ENCODE measurements around the gene LRRC15.

Gene LRRC15

GRCh38 chr3:194384569-194385001 is 15.0 kb upstream of the LRRC15 start:
- no peak for DNase-seq

DNA sequence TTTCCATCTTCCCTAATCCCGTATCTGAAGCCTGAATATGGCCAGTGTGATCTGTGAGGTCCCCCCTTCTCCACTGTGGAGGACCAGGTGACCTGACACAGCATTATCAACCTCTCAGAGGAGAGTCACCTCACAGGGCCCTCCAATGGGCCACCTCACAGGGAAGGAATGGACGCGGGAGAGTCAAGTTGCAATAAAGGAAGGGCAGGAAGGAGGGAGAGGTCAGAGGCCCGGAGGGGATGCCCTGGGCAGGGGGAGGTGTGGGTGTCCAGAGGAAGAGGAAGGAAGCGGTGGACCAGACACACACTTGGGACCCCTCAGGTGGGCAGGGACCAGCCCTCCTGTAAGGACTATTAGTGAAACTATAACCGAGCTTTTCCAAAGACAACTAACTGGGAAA is 14.6 kb upstream of the LRRC15 start:
- DNase-seq: no peak

- no peak for DNase-seq
These were observed 13.9 kb upstream of the LRRC15 start for GRCh38 chr3:194383276-194383940.

DNA sequence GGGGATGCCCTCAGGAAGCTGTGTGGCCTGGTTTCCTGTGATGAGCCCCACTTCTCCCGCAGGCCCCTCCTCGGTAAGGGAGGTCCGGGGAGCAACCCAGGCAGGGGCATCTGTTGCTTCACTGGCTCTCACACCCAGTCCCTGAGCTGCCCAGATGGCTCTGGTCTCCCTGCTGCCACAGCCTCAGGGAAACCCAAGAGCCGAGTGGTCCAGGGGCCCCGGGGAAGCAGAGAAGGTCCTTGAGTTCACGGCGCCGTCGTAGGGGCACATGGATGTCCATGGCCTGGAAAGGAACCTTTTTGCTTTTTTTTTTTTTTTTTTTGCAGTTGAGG is 13.3 kb upstream of the LRRC15 start:
- no peak for DNase-seq

GRCh38 chr3:194382196-194382891 is 12.8 kb upstream of the LRRC15 start:
- DNase-seq: no peak

- no peak for DNase-seq
These were observed 11.9 kb upstream of the LRRC15 start for GRCh38 chr3:194381460-194381875.

GRCh38 chr3:194380326-194380725 is 10.8 kb upstream of the LRRC15 start:
- no peak for DNase-seq

DNA sequence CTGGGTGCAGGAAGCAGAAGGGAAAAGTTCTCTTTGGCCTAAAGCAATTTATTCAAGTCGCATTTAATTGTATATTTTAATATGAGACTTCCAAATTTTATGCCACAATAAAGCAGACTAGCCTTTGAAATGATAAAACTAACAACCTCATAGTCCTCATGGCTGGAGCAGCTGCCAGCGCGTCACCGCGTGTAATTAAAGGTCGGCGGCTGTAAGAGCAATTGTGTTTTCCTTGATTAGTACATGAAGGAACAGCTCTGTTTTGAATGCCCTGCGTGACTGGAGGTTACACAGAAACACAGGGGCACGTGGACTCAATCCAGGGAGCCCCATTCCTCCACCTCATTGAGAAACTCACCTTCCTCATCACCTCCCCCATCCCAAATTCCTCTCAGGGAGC is 10.1 kb upstream of the LRRC15 start:
- no peak for DNase-seq

- DNase-seq: no peak
These were observed 9.7 kb upstream of the LRRC15 start for GRCh38 chr3:194379231-194379630.

GRCh38 chr3:194377708-194378107 is 8.2 kb upstream of the LRRC15 start:
- DNase-seq: no peak

DNA sequence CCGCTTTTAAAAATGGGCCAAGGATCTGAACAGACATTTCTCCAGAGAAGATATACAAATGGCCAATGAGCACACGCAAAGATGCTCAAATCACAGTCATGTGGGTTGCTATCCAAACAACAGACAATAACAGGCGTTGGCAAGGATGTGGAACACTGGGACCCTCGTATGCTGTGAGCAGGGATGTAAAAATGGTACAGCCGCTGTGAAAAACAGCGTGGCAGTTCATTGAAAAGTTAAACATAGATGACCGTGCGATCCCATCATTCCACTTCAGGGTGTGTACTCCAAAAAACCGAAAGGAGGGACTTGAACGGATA is 6.7 kb upstream of the LRRC15 start:
- DNase-seq: no peak

DNA sequence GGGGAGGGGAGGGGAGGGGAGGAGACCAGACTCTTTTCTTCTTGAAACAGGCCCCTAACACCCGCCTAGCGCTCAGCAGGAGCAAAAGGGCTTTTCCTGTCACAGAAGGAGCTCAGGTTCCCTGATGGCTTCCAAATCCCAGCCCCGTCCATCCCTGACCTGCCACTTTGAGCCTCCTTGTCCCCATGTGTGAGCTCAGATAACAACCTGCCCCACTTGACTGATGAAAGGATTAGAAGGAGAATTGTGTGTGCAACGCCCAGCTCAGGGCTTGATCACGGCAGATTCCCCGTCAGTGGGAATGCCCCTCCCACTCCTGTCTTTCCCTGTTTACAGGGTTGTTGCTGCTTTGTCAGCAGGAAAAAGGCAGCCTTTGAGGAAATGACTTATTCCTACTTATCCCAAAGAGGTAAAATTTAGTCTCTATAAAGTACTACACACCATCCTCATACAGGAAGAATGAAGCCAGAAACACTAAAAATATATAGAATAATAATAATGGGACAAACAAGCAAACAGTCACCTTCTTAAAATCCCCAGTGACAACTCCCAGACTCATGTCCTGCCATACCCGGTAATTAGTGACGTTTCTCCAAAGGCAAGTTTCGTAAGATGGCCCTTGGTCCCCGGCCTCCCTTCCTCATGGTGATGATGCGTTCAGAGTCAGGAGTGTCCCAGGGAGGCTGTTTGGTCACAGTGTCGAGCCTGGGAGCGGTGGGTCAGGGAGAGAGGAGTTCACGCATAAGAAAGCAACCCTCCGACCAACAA is 6.1 kb upstream of the LRRC15 start:
- no peak for DNase-seq

DNA sequence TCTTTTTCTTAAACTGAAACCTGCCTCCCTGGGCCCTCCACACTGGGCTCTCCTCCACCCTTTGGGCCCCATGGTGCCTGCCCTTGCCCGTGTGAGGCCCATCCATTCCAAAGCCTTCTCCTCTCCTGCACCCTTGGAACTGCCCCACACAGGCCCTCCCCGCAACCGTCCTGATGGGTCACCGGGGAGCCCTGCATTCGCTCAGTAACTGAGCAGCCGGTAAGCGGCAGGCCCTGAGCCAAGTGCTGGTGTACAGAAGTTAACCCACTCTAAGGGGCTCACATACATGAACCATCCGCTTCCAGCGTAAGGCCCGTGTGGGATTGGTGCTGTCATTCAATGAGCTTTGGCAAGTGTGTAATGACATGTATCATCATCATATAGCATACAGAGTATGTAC is 5.4 kb upstream of the LRRC15 start:
- no peak for DNase-seq

GRCh38 chr3:194373899-194374298 is 4.4 kb upstream of the LRRC15 start:
- DNase-seq: no peak

- no peak for DNase-seq
These were observed 3.5 kb upstream of the LRRC15 start for GRCh38 chr3:194373028-194373427.

DNA sequence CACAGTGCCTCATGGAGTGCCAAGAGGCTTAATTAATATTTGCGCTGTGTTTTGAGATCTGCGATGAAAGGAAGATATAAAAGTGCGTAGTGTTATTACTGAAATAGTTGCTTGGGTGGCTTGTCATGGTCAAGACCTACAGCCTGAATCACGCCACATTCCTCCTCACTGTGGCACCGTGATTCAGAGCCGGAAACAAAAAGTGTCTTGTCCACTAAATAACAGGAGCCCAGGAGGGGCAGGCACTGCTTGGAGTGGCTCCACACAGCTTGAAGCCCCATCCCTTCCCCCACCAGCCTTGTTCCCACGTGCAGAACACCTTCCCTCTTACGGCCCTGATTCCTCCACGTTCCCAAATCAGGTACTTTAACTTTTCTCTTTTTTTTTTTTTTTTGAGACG is 1.2 kb upstream of the LRRC15 start:
- no peak for DNase-seq

DNA sequence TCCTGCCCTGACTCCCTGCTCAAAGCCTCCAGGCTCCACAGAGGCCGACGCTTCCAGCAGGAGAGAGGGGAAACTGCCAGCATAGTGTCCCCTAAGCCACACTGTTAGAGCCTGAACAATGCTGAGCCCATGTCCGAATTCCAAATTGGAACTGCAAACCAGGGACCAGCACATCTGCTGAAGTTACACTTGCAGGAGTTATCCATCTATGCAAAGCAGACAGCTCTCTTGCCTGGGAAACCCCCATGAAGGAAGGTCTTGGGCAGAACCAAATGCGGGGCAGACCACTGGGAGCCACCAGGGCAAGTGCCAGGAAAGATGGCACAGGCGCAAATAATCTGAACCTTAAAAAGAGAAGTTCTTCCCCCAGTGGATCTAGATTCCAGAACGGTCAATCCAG is 625 bp downstream of the LRRC15 start:
- no peak for DNase-seq

DNA sequence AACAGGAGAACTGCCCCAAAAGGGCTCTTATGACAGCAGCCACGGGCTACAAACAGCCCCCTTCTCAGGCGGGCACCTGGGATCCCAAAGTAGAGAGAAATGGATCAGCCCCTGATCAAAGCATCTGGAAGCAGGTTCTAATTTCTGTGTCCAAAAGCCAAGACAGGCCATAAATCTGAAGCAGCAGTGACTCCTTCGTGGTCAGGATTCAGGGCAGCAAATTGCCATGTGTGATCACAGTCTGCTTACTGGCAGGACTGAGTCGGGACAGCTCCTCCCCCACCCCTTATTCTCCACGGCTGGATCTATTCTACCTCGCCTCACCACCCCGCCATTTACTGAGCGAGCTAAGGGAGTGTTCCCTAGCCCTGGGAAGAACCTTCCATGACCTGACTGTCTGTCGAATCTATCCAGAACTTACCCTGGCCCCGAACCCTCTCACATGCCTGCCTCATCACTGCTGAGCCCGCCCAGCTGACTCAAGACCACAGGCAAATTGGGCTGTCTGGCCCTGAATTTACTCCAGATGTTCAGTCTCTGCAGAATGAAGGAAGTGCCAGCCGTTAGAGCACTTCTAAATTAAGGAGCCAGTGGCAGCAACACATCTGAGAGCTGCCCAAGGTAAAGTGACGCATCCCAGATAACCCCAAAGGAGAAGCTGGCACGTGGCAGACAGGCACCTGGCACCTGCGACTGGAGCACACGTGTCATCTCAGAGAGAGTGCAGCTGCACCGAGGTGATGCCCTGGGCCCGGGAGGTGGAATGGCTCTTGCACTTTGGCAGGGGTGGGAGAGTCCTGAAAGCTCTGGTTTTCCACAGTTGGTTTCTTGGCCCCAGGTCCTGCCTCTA is 1.3 kb downstream of the LRRC15 start:
- no peak for DNase-seq

DNA sequence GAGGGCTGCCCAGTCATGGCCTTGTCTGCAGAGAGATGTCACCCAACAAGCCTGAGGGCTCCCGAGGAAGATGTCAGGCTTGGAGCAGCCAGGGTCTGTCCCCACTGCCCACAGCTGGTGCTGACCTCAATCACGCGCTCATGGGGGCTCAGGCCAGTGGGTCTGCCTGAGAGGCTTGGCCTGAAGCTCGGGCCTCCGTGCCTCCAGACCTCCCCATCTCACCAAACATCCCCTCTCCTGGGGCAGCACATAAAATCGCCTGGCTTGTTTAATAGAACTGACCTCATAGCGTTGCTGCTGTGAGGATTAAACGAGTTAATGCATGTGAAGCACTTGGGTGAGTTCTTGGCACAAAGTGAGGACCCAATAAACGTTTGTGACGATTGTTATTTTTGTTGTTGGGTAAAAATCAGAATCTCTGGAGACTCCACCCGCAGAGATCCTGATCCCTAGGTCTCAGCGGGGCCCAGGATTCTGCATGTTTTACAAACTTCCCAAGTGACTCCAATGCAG is 3.5 kb downstream of the LRRC15 start:
- DNase-seq: no peak

- DNase-seq: no peak
These were observed 4.0 kb downstream of the LRRC15 start for GRCh38 chr3:194365526-194365925.

DNA sequence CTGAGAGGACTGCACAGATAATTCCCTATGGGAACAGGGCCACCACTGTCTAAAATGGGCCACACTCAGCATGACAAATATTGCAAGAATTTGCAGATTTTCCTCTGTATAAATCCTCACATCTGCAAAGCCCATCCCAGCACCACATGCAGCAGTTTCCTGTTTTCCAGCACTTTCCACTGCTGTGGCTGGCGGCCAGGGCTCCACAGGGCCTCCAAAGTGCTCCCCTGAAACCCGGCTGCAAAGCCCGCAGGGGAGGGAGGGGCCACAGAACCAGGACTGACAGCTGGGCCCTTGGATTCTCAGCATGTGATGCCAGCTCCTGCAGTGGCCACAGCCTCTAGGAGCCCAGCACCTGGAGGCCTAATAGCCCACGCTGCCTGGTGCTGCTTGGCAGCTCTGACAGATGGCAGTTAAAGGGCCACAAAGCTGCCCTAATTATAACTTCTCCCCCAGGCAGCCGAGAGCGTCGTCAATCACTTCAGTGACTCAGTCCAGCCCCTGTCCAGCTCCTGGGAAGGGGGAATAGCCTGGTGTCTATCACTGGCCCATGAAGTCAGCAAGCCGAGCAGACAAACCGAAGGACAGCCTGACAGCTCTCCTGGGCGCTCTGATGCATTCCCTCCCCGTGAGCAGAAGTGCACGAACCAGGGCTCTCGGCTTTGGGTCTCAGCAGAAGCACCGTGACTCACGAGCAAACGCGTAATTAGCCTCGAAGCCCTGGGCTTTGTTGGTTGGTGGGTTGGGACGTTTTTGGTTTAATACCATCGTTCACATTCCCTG is 4.7 kb downstream of the LRRC15 start:
- DNase-seq: no peak

- DNase-seq: no peak
These were observed 5.3 kb downstream of the LRRC15 start for GRCh38 chr3:194364314-194364651.

DNA sequence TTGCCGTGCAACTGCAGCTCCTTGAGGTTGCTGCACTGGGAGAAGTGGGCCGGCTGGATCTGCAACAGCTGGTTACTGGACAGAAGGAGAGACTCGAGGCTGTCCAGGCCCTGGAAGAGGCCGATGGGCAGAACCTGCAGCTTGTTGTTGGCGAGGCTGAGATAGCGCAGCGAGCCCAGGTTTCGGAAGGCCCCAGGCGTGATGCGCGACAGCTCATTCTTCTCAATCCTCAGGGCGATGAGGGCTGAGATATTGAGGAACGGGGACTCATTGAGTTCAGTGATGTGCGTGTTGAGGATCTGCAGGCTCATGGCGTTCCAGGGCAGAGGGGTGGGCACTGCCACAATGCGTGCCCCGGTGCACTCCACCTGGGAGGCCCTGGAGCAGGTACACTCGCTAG is 9.0 kb downstream of the LRRC15 start:
- DNase-seq: no peak
